Smooth muscle cell of the brain vasculature (primary cell): ENCODE measurements around the gene LRRC37B.
"Not testable (repeated sequence)": the region's sequence is repeated elsewhere in the genome, so short reads cannot be mapped to it uniquely, and the experiment has no call there.

ENCODE experiments used
- DNase-seq: peaks from one replicate; pipeline ENCODE4 v3.0.0-alpha.2; 2012; ENCODE audit warnings: low read depth, low spot score

The LRRC37B gene

GRCh38 chr17:32086833-32087232 is 79.7 kb downstream of the LRRC37B start:
- DNase-seq = not testable (repeated sequence)

DNA sequence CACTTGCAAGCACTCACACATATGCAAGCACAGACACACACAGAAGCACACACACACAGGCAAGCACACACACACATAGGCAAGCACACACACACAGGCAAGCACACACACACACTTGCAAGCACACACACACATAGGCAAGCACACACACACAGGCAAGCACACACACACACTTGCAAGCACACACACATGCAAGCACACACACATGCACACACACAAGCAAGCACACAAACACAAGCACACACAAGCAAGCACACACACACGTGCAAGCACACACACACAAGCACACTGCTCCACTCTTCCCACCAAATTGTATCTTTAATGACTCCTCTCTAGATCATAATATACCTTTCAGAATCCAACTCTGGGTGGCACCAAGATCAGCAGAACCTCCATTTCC is 84.9 kb downstream of the LRRC37B start:
- DNase-seq = not testable (repeated sequence)

- DNase-seq = no peak
These were observed 92.5 kb downstream of the LRRC37B start for GRCh38 chr17:32099686-32100085.

DNA sequence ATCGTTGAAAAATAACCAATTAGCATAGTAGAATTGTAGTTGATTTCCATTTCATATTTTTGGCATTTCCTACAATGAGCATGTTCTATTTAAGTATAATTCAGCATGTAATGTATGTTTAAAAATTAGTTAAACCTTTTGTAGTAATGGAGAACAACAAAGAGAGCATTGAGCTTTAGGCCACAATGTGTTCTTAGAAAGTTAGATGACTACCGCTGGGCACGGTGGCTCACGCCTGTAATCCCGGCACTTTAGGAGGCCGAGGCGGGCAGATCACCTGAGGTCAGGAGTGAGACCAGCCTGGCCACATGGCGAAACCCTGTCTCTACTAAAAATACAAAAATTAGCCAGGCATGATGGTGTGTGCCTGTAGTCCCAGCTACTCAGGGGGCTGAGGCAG is 93.1 kb downstream of the LRRC37B start:
- DNase-seq = not testable (repeated sequence)

- no peak for DNase-seq
These were observed 93.9 kb downstream of the LRRC37B start for GRCh38 chr17:32100971-32101631.

DNA sequence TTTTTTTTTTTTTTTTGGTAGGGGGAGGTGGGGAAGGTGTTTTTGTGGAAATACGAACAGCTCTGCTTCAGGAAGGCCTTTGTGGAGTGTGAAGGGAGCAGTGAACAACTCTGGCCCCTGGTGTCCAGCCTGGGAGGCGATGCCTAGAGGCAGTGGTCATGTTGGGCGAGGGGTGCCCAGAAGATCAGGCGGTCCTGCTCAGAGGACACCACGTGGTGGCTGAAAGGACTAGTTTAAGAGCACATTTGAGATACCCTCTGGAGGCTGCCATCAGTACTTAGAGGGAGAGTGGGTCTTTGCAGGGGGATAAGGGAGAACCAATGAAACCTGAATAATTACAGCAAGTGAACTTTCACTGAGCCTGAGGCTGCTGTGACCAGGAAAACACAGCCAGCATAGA is 95.0 kb downstream of the LRRC37B start:
- DNase-seq = no peak

GRCh38 chr17:32102646-32103186 is 95.5 kb downstream of the LRRC37B start:
- DNase-seq = no peak
